ENCODE data around the gene PES1.
"Not testable (repeated sequence)": the region's sequence is repeated elsewhere in the genome, so short reads cannot be mapped to it uniquely, and the experiment has no call there.

The PES1 gene

DNA sequence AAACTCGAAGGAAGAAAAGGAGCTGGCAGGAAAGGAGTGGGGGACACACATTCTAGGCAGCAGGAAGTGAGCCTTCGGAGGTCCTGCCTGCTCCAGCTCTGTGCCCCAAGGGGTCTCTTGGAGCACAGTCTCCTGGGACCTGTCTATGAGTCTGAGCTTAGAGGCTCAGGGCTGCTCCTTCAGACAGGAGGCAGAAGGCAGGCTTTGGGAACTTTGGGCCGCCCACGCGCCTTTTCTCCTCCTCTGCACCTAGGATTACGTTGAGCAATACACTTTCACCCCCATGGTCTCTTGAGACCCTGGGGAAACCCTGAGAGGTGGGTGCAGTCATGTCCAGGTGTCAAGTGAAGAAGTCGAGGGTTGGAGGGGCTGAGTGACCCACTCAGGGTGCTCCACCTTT, 16.2 kb upstream of the PES1 start:
- no peak for DNase-seq

DNA sequence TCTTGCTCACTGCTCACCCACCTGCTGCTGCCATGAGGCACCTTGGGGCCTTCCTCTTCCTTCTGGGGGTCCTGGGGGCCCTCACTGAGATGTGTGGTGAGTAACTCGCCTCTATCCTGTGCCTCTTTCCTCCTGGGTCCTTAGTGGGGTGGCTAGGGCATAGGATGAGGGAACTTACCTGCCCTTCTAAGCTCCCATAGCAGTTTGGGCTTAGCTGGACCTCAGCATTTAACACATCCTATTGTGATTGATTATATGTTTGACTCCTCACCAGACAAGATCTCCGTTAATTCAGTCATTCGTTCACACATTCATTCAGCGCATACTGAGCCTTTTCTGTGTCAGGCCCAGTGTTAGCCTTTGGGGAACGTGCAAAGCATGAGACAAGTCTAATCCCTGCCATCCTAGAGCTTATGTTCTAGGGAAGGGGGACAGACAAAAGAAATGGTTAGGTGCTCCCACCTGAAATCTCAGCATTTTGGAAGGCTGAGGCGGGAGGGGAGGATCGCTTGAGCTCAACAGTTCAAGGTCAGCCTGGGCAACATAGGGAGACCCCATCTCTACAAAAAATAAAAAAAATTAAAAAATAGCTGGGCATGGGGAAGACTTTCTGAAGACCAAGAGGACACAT, 15.7 kb upstream of the PES1 start:
- DNase-seq: no peak

DNA sequence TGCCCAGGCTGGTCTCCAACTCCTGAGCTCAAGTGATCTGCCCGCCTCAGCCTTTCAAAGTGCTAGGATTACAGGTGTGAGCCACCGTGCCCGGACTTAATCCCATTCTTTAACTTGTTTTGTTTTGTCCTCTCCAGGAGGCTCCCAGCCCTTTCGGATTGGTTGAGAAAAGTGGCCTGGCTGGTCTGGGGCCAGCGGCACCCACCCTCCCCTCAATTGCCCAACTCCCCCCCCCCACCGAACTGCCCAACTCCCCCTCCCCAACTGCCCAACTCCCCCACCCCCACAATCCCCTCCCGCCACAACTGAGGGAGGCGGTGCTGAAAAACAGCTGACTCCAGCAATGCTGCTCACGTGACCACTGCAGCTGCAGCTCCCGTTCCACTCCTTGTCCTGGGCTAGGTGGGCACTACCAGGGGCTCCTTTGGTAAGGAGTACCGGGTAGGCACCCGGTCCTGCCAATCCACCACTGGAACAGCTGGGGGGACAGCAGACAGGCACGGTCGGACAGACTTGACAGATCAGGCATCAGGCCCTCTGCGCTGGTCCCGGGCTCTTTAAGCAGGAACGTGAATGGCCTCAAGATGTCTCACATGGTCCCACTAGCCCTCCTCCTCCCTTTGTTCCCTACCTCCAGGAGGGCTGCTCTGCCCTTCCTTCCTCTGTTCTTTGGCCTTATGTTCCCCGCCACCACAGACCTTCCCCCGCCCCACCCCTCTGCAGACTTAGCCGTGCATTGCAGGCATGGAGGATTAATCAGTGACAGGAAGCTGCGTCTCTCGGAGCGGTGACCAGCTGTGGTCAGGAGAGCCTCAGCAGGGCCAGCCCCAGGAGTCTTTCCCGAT, 15.0 kb upstream of the PES1 start, which contains the start of gene TCN2:
Gene TCN2 (plus strand): TSS at position 720 of the 845 bp plus-strand sequence. CDS start 158 bp downstream, outside the sequence.
- peak; percentile 83 for DNase-seq

DNA sequence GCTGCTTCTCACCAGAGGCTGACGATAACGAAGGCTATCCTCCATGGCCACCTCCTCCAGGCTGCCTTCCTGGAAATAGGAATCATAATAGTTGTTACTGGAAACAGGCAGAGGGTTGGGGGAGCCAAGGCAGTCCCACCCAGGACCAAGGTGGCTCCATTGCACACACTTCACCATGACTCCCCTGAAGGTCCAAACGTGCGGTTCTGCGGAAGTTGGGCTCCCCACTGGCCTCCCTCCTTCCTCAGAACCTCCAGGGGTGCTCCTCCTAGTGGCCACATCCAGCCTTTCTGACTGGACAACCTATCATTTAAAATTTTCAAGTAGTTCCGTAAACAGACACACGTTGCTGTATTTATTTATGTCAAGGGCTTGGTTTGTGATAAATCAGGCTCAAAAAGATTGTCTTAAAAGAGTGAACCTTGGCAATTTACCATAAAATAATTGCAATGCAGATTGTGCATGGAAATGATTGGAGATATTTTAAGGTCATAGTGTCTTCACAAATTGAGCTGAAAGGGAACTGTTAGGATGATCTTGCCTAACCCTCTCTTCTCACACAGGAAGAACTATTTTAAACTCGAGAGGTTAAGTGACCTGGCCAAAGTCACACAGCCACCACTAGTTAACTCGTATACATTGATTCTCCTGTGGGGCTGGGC, 13.9 kb upstream of the PES1 start:
- DNase-seq: peak; percentile 39

DNA sequence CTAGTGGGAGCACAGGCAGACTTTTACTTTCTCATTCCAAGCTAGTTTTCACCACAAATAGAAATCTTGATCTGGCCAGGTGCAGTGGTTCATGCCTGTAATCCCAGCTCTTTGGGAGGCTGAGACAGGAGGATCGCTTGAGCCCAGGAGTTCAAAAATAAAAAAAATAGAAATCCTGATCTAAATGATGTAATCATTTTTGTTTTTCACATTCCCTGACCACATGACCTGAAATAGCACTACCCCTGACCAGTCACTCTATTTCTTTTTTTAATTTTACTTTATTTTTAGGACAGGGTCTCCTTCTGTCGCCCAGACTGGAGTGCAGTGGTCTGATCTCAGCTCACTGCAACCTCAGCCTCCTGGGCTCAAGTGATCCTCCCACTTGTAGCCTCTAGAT, 13.0 kb upstream of the PES1 start:
- no peak for DNase-seq

DNA sequence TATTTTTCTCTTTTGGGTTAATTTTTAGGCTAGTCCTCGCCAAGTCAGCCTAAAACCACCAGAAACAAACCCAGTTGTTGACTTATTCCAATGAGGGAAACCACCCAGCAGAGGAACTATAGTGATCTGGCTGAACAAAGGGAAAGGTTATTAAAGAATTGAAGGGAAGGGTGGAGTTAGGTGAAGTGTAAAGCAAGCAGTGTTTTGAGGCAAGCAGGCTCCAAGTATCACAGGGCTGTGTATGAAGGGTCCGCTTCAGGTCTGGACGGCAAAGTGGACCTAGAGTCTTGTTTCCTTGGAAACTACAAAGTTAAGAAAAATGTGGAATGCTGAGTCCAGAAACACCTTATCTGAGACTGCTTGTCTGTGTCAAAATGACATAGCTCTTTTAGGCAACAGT, 12.1 kb upstream of the PES1 start:
- no peak for DNase-seq

DNA sequence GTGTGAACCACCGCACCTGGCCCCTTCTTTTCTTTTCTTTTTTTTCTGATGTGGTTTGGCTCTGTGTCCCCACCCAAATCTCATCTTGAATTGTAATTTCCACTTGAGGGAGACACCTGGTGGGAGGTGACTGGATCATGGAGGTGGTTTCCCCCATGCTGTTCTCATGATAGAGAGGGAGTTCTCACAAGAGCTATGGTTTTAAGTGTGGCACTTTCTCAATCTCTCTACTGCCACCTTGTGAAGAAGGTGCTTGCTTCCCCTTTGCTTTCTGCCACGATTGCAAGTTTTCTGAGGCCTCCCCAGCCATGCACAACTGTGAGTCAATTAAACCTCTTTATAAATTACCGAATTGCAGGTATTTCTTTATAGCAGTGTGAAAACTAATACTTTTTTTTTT, 10.3 kb upstream of the PES1 start:
- peak; percentile 28 for DNase-seq

DNA sequence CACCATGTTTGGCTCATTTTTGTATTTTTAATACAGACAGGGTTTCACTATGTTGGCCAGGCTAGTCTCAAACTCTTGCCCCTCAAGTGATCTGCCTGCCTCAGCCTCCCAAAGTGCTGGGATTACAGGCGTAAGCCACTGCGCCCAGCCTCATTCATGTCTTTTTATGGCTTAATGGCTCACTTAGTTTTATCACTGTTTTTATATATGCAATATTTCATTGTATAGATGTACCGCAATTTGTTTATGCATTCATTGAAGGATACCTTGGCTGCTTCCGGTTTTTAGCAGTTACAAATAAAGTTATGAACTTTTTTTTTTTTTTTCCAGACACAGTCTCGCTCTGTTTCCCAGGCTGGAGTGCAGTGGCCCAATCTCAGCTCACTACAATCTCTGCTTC, 9.8 kb upstream of the PES1 start:
- no peak for DNase-seq

DNA sequence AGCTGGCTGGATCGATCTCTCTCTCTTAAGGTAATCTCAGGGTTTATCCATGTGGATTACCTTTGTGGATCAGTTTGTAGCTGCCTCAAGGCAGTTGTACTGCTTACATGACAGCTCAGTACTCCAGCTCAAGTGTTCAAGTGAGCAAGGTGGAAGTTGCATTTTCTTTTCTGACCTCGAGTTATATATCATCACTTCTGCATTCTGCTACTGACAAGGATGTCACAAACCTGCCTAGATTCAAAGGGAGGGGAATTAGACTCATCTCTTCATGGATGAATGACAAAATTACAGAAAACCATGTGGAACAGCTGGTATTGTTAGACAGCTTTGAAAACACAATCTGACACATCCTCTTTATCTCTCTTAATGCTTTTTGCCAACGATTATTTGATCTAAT, 9.2 kb upstream of the PES1 start:
- DNase-seq: no peak

DNA sequence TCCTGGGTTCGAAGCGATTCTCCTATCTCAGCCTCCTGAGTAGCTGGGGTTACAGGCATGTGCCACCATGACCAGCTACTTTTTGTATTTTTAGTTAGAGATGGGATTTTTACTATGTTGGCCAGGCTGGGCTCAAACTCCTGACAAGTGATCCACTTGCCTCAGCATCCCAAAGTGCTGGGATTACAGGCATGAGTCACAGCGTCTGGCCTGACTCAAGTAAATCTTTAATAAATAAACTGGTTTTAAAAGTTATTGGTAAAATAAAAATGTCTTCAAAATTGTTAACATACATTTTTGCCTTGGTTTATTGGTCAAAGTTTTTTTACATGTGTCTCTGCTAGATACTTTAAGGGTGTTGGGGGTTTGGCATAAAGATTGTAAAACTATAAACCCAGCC, 7.3 kb upstream of the PES1 start:
- DNase-seq: no peak

DNA sequence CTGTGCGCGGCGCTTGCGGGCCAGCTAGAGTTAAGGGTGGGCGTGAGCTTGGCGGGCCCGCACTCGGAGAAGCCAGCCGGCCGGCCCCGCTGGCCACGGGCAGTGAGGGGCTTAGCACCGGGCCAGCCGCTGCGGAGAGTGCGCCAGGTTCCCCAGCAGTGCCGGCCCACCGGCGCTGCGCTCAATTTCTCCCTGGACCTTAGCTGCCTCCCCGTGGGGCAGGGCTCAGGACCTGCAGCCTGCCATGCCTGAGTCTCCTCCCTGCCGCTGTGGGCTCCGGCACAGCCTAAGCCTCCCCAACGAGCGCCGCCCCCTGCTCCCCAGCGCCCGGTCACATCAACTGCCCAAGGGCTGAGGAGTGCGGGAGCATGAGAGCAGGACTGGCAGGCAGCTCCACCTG, 5.2 kb upstream of the PES1 start:
- no peak for DNase-seq

DNA sequence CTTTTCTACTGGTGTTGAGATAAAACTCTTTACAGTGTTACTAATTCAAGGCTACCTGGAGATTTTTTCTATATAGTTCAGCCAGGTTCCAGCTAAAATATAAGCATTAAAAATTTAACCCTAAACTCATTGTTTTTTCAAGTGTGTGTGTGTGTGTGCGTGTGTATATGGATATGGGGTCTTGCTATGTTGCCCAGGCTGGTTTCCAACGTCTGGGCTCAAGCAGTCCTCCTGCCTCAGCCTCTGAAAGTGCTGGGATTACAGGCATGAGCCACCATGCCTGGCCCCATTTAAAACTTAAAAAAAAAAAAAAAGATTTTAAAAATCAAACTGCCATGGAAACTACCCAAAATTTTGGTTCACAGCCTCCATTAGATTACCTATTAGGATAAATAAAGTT, 4.5 kb upstream of the PES1 start:
- DNase-seq: no peak

DNA sequence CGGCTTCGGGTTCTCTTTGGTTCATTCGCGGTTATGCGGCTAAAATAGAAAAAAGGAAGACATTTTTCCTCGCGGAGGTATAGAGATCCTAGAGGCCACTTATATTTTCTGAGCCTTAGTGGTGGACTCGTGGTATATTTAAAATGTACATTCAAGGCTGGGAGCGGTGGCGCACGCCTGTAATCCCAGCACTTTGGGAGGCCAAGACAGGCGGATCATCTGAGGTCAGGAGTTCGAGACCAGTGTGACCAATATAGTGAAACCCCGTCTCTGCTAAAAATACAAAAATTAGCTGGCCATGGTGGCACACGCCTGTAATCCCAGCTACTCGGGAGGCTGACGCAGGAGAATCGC, 627 bp upstream of the PES1 start:
- not testable (repeated sequence) for DNase-seq

DNA sequence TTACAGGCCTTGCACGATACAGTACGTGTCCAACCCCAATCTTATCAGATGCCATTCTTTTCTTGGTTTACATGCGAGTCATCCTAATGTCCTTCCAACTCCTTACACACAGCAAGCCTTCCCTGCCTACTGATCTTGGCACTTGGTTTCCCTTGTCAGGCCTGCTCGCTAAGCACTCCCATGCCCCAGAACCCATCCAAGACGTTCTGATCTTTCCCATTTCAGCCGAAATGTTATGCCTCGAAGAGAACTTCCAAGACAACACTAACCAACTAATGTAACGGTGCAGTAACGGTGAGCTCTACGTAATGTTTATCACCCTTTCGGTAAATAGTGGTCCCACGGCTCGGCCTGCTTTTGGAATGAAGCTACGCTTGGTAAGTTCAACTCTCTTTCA, 521 bp downstream of the PES1 start:
- DNase-seq: peak; percentile 22

DNA sequence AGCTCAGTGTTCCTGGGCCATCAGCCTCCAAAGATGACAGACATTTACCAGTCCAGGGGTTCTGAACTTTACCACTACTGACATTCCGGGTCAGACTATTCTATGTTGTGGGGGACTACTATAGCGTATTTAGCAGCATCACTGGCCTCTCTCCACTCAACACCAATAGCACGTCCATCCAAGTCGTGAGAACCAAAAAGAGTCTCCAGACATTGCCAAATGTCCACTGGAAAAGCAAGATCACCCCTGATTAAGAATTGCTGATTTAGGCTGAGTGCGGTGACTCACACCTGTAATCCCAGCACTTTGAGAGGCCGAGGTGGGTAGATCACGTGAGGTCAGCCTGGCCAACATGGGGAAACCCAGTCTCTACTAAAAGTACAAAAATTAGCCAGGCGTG, 5.3 kb downstream of the PES1 start:
- DNase-seq: no peak

DNA sequence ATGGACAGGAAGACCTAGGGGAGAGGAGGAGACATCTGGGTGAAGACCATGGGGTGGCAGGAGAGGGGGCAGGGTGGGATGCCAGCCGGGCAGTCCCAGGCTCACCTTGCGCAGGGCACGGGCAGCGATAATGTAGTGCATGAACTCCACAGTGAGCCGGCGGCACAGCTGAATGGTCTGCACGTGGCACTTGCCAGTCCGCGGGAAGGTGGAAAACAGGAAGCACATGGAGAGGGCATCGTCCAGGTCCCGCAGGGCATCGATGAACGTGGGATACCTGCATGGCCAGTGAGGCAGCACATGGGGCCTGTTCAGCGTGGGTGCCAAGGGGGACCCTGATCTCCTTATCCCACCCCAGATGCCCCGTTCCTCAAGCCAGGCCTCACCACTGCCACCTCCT, 7.3 kb downstream of the PES1 start:
- DNase-seq: no peak

DNA sequence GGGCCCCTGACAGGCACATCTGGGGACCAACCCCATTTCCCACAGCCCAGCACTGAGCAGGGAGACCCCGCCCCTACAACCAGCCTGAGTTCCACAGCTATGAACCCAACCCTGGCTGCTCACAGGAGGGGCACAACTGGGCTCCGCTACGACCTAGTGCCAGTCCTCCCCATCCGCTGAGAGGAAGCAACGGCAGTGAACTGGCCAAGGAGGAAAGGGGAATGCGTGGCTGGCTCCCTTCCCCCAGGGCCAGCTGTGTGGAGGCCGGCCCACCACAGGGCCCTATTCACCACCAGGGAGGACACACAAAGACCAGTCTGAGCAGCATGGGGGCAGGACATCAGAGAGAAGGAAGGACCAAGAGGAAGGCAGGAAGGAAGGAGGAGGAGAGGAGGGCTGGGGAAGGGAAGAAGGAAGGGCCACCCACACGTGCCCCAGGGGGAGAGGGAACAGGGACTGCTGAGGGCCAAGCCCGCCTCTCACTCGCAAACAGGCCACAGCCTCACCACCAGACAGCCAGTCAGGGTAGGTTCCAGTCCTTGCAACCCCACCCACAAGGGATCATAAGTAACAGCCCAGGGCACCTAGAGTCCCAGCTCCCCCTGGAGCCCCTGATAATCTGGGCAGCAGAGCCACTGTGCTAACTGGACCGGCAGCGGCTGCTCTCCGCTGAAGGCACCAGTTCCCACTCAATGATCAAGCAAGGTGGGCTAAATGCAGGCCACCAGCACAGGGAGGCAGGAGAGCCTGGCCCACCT, 8.7 kb downstream of the PES1 start:
- DNase-seq: no peak

DNA sequence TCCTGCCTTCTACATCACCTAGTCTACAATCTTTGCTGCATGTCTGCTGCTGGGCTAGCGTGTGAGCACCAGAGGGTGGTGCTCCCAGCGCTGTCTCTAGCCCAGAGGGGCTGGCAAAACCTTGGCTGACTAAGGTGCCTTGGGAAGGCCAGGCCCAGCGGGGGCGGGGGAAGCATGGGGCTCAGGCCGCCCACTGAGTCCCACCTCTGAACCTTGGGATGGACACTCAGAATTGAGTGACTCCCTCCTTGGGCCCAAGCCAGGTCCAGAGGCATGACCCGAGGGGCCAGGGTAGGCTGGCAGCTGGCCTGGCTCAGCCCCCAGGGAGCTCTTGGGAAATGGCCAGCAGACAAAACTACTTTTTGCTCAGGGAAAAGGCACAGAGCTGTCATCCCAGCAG, 9.7 kb downstream of the PES1 start:
- no peak for DNase-seq

DNA sequence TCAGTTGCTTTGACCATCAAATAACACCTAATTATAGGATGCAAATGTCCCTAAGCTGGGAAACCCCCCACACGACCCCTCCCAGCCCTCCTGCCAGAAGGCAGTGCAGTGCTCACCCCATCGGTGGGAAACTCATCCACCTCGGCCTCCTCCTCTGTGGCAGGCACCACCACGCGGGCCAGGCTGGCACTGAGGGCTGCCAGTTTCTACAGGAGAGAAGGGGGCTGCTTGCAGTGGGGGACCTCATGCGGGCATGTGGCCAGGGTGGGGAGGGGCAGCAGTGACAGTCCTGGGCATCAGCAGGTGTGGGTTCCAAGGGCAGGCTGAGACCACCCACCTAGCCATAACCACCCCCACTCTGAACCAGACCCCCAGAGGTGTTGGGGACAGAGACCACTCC, 10.8 kb downstream of the PES1 start:
- DNase-seq: no peak

DNA sequence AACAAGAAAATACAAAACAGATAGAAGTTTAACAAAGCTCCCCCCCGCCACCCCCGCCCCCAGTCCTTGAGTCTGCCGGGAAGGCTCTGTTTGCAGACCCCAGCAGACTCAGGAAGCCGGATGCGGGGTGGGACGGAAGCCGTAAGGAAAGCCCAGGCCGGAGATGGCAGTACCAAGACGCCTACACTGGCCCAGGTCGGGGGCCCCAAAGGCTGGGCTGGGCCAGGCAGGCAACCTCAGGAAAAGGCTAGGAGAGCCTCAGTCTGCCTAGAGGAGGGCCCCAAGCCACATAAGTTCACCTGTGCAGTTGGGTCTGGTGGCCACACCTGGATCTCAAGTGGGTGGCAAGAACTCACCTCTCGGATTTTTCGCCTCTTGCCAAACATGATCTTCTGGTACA, 13.2 kb downstream of the PES1 start:
- DNase-seq: no peak

DNA sequence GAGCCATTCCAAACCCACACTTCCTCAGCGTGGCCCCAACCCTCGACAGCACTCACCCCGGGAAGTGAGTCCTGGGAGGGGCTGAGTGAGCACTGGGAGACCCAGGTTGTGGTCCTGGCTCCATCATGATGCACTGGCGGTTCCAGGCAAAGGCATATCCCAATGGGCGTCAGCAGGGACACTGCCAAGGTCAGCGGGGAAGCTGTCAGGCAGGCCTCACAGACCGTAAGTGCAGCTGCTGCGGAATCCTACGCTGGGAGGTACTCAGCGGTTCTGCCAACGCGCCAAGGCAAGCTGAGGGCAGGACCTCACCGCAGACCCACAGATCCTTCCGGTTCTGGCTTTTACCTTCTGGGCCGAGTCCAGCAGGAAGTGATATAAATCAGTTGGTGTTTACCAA, 15.9 kb downstream of the PES1 start:
- no peak for DNase-seq

DNA sequence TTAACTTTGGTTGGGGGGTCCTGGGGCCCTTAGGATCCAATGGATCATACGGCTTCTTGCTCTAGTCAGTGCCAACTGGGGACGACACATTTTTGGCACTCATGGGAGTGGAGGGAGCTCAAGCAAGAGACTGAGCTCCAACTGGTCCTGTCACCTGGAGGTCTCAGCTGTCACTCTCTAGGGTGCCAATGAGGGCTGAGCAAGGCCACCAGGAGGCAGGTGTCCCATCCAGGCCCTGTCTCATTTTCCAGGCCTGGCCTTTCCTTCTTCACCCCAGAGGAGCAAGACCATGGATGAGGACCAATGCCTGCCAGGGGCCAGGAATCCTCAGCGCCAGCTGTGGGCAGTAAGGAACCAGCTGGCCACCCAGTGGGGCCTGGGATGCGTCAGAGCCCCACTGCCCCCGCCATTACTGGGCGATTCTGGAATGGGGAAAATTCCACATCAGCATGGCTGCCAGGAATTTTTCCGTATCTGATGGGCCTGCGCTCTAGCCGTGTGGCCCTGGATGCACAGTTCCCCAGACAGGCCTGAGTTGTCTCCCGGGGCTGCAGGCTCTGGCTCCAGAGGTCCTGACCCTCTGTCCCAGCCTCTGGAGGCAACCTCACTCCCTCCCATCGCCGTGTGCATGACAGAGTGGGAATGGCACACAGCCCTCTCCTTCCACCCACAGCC, 16.6 kb downstream of the PES1 start:
- DNase-seq: peak; percentile 40

Measured in EL (cell line).